ENCODE results near the gene RPGRIP1. TPM values are rescaled to one million over a fixed set of nuclear protein-coding genes. Genes with fewer than 3 reads are reported as not detected.
"Not testable (repeated sequence)": the region's sequence is repeated elsewhere in the genome, so short reads cannot be mapped to it uniquely, and the experiment has no call there.

Gene RPGRIP1
- total and polyA plus RNA-seq, 9 of the 15 experiments (the other 6 are each of a cell fraction or from before 2014, with no cell fraction given) = 0.47 to 0.95 (median 0.65) TPM; not detected in 1

DNA sequence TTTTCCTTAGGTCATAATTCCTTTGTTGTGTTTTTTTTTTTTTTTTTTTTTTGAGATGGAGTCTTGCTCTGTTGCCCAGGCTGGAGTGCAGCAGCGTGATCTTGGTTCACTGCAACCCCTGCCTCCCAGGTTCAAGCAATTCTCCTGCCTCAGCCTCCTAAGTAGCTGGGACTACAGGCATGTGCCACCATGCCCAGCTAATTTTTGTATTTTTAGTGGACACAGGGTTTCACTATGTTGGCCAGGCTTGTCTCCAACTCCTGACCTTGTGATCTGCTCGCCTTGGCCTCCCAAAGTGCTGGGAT lies 22.9 kb downstream of the RPGRIP1 start:
- H3K4me3 ChIP-seq; H3K9ac ChIP-seq (ENCODE audit: insufficient read depth in 1 of 2, low read depth in 2 of 2, low read length in 2 of 2); FAIRE-seq; BruUV-seq (replicated peaks); CTCF ChIA-PET (ENCODE audit: low intra/inter-chr PET ratio); H2AFZ ChIP-seq (ENCODE audit: low read depth, low read length); H3K79me2 ChIP-seq (ENCODE audit: control insufficient read depth, insufficient read depth, low read length); H3K36me3 ChIP-seq (ENCODE audit: control insufficient read depth, insufficient read depth, low read length); in situ Hi-C loops (cut with MboI); H3K9me1 ChIP-seq (ENCODE audit: control insufficient read depth, insufficient read depth, low read length); H3K27ac ChIP-seq (ENCODE audit: extremely low read depth, low read depth, low read length); H3K27me3 ChIP-seq (ENCODE audit: control insufficient read depth in 2 of 2, insufficient read depth in 2 of 2, low read length in 2 of 2); H3K4me2 ChIP-seq (ENCODE audit: insufficient read depth, low read length); DNase-seq (ENCODE audit: extremely low read depth in 1 of 4, low spot score in 3 of 4); ATAC-seq; H4K20me1 ChIP-seq (replicated peaks; ENCODE audit: control insufficient read depth, insufficient read depth, low read length); H3K9me3 ChIP-seq (replicated peaks; ENCODE audit: control insufficient read depth, insufficient read depth, low read depth, low read length); intact Hi-C loops (cut with micrococcal nuclease); POLR2A ChIA-PET: not testable (repeated sequence)
- TF ChIP-seq ZNF121 (CRISPR knock-in tag; conservative IDR thresholded peaks at IDR 0.05) = 0 out of 2 replicates have a peak, but pooled peaks have one; percentile 20
- 62% methylated on average over 1 of the region's 2 CpGs for WGBS (ENCODE audit: insufficient coverage, low coverage, missing lambda C conversion rate)
- H3K4me1 ChIP-seq (replicated peaks in 1 of 2; ENCODE audit: control insufficient read depth in 2 of 2, insufficient read depth in 2 of 2, low read length in 2 of 2) = peaks cover 7 to 24% of the 10 kb centered on the region in 2 experiments; a peak in 4 of 5 replicates

- Histone ChIP-seq H3K36me3 (ENCODE audit: control insufficient read depth, insufficient read depth, low read length) (no peaks in the 10 kb centered on the region), H3K27ac (ENCODE audit: extremely low read depth, low read depth, low read length) (peak overlapping the region; percentile 98), H4K20me1 (replicated peaks; ENCODE audit: control insufficient read depth, insufficient read depth, low read length) (no peaks in the 10 kb centered on the region), H3K9ac (ENCODE audit: insufficient read depth in 1 of 2, low read depth in 2 of 2, low read length in 2 of 2) (peak overlapping the region in 1 of 2 experiments; percentile 92; a peak in 2 of 4 replicates), H3K4me2 (ENCODE audit: insufficient read depth, low read length) (peak overlapping the region; percentile 79; the same call in 1 of the 2 replicates), H3K9me1 (ENCODE audit: control insufficient read depth, insufficient read depth, low read length) (no peaks in the 10 kb centered on the region), H2AFZ (ENCODE audit: low read depth, low read length) (peak overlapping the region; percentile 84), H3K9me3 (replicated peaks; ENCODE audit: control insufficient read depth, insufficient read depth, low read depth, low read length) (no peaks in the 10 kb centered on the region), H3K4me1 (replicated peaks in 1 of 2; ENCODE audit: control insufficient read depth in 2 of 2, insufficient read depth in 2 of 2, low read length in 2 of 2) (peaks cover 0 to 10% of the 10 kb centered on the region in 2 experiments; a peak in 3 of 5 replicates), H3K79me2 (ENCODE audit: control insufficient read depth, insufficient read depth, low read length) (no peaks in the 10 kb centered on the region), H3K27me3 (ENCODE audit: control insufficient read depth in 2 of 2, insufficient read depth in 2 of 2, low read length in 2 of 2) (no peaks in the 10 kb centered on the region), H3K4me3 (no peak overlapping the region)
- CTCF ChIA-PET (ENCODE audit: low intra/inter-chr PET ratio) = no interaction called here
- in situ Hi-C loops (cut with MboI) (no loop called here), intact Hi-C loops (cut with micrococcal nuclease) (loop anchor here (5.0 kb wide), 1 partner anchor 40 kb away; the partner anchor contains the start of gene HNRNPC)
- WGBS (ENCODE audit: insufficient coverage, low coverage, missing lambda C conversion rate) = 54% methylated on average over 3 of the region's 3 CpGs
- POLR2A ChIA-PET = interaction anchor here (0.8 to 1.2 kb wide), 3 partner anchors 8 to 75 kb away, joined by 3 read pairs; no protein-coding TSS in a partner anchor
- no peak for FAIRE-seq
- no peak for ATAC-seq
- DNase-seq (ENCODE audit: extremely low read depth in 1 of 4, low spot score in 3 of 4) = no peak
- no TSS peak for BruUV-seq (replicated peaks)
- TF ChIP-seq ETS2 (tag; IDR thresholded peaks at IDR 0.05; ENCODE audit: borderline replicate concordance, poor library complexity, severe bottlenecking) = no peak
- no peak for TF ChIP-seq KDM4B (IDR thresholded peaks at IDR 0.05; ENCODE audit: borderline replicate concordance in 2 of 2, low read depth in 1 of 2)
- no peak for TF ChIP-seq ELF2 (CRISPR knock-in tag; IDR thresholded peaks at IDR 0.05)
- TF ChIP-seq ZNF77 (CRISPR knock-in tag; IDR thresholded peaks at IDR 0.05) = no peak
- no peak for TF ChIP-seq TCF7L2 (IDR thresholded peaks at IDR 0.05; ENCODE audit: low read depth, low read length)
- no peak for TF ChIP-seq NR0B1 (IDR thresholded peaks at IDR 0.05; ENCODE audit: partially characterized antibody)
Measured at GRCh38 chr14:21307637-21308036, 27.8 kb downstream of the RPGRIP1 start.
